Fibroblast of lung (primary cell): ENCODE data around the gene EPHB1. TPM values are rescaled to one million over a fixed set of nuclear protein-coding genes. Genes with fewer than 3 reads are reported as not detected.

Experiments used
- DNase-seq, 2 donors: peaks; one replicate each; pipeline versions ENCODE4 v3.0.0 to v3.0.0-alpha.2; 2010; ENCODE audit warnings: low read depth in 2 of 2
- H2AFZ ChIP-seq: 2 replicates; pipeline ENCODE4 v1.5.1; 2012; ENCODE audit warnings: low read length, control low read depth, inconsistent platforms
- H3K27ac ChIP-seq: 2 replicates; pipeline ENCODE4 v1.5.1; 2011; ENCODE audit warnings: low read length, control low read depth; ENCODE audit not compliant: insufficient read depth
- H3K27me3 ChIP-seq: 2 replicates; pipeline ENCODE4 v1.5.1; 2011; ENCODE audit warnings: mild to moderate bottlenecking, low read length; ENCODE audit not compliant: control insufficient read depth, insufficient read depth
- H3K36me3 ChIP-seq: 2 replicates; pipeline ENCODE4 v1.5.1; 2011; ENCODE audit warnings: low read length; ENCODE audit not compliant: control insufficient read depth, insufficient read depth
- H3K4me1 ChIP-seq: 2 replicates; pipeline ENCODE4 v1.5.1; 2011; ENCODE audit warnings: low read length; ENCODE audit not compliant: control insufficient read depth, insufficient read depth; ENCODE audit errors: extremely low read depth
- H3K4me2 ChIP-seq: 2 replicates; pipeline ENCODE4 v1.5.1; 2011; ENCODE audit warnings: low read length, control low read depth; ENCODE audit not compliant: insufficient read depth; ENCODE audit errors: extremely low read depth
- H3K4me3 ChIP-seq, 4 experiments: fragments of 200-600 bp in 1 of 4; sonication (generic) in 1 of 4; replicated peaks in 1 of 4; 2 replicates each; pipeline ENCODE4 v1.5.1; 2011 to 2016; ENCODE audit warnings: low read length in 4 of 4, low read depth in 3 of 4, mild to moderate bottlenecking in 3 of 4, control low read depth in 2 of 4, inconsistent platforms in 1 of 4, mixed read lengths in 1 of 4; ENCODE audit not compliant: insufficient read depth in 1 of 4; ENCODE audit errors: control extremely low read depth in 1 of 4
- H3K79me2 ChIP-seq: 2 replicates; pipeline ENCODE4 v1.5.1; 2012; ENCODE audit warnings: mild to moderate bottlenecking, low read length, inconsistent platforms; ENCODE audit not compliant: control insufficient read depth, insufficient read depth
- H3K9ac ChIP-seq: 2 replicates; pipeline ENCODE4 v1.5.1; 2011; ENCODE audit warnings: mild to moderate bottlenecking, low read length, control low read depth; ENCODE audit not compliant: insufficient read depth
- H3K9me3 ChIP-seq: 2 replicates; pipeline ENCODE4 v1.5.1; 2012; ENCODE audit warnings: low read depth, low read length; ENCODE audit not compliant: control insufficient read depth, insufficient read depth
- H4K20me1 ChIP-seq: 2 replicates; pipeline ENCODE4 v1.5.1; 2011; ENCODE audit warnings: low read length; ENCODE audit not compliant: control insufficient read depth, insufficient read depth; ENCODE audit errors: extremely low read depth
- CTCF ChIP-seq, 2 donors: IDR thresholded peaks in 1 of 2; conservative IDR thresholded peaks in 1 of 2; 1 replicate in 1 of 2; 2 replicates in 1 of 2; pipeline ENCODE4 v1.5.1; 2011 to 2012; ENCODE audit warnings: low read length in 2 of 2, control low read depth in 1 of 2, inconsistent platforms in 1 of 2, low read depth in 1 of 2, mild to moderate bottlenecking in 1 of 2
- EZH2 ChIP-seq: IDR thresholded peaks from 2 replicates; pipeline ENCODE4 v1.5.1; 2012; ENCODE audit warnings: low read length, control low read depth, mild to moderate bottlenecking; ENCODE audit errors: missing control alignments
- polyA plus RNA-seq, 2 donors: library from polyadenylated mRNA; depleted of rRNA in 1 of 2; stranded (reverse) in 1 of 2; unstranded in 1 of 2; fragments of >200 nt; gene quantifications; 2 replicates each; pipeline ENCODE4 v1.2.1, GENCODE V29; 2011 to 2012; ENCODE audit warnings: missing spikeins in 1 of 2
- total RNA-seq: library from RNA; depleted of rRNA; stranded (reverse); fragments of >200 nt; gene quantifications from 2 replicates; pipeline ENCODE4 v1.2.1, GENCODE V29; 2014

The EPHB1 gene
- total and polyA plus RNA-seq, 2 donors (not counting 1 experiment from before 2014, with no cell fraction given): 0.14 to 0.50 TPM

DNA sequence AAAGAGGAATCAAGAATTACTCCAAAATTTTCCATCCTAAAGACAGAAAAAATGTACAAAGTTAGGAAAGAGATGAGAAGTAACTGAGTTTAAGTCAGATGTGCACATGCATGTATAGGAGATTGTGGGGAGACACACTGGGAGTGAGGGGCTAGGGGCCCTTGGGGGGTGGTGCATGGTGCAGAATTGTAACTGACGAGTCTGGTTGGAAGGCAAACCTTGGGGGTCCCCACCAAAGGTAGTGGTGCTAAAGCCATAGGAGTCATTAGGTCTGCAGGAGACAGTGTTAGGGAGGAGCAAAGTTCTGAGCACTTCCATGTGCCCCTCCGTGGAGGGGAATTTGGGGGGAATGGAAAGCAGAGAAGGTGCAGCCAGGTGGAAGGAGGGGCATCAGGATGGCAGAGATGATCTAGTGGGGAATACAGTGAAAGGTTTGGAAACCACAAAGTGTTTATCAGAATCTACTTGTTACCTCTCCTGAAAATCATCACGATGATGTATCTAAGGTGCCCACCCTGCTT is 37.5 kb upstream of the EPHB1 start:
- Histone ChIP-seq H3K36me3 (no peaks in the 10 kb centered on the region), H4K20me1 (no peaks in the 10 kb centered on the region), H3K4me2 (no peak overlapping the region), H3K9me3 (no peaks in the 10 kb centered on the region), H3K27ac (no peak overlapping the region), H3K9ac (no peak overlapping the region), H3K4me3 (no peak overlapping the region), H3K4me1 (no peaks in the 10 kb centered on the region), H3K27me3 (no peaks in the 10 kb centered on the region), H2AFZ (no peak overlapping the region), H3K79me2 (no peaks in the 10 kb centered on the region)
- TF ChIP-seq EZH2 (no peak), CTCF (conservative IDR thresholded peaks at IDR 0.05 in 1 of 2, IDR thresholded peaks at IDR 0.05 in 1 of 2; ENCODE audit: low read depth in 1 of 2, low read length in 2 of 2) (no peak)
- no peak for DNase-seq

- Histone ChIP-seq H3K9ac (no peak overlapping the region), H3K27me3 (no peaks in the 10 kb centered on the region), H4K20me1 (no peaks in the 10 kb centered on the region), H3K9me3 (no peaks in the 10 kb centered on the region), H3K4me3 (no peak overlapping the region), H3K36me3 (no peaks in the 10 kb centered on the region), H2AFZ (no peak overlapping the region), H3K4me1 (no peaks in the 10 kb centered on the region), H3K79me2 (no peaks in the 10 kb centered on the region), H3K4me2 (no peak overlapping the region), H3K27ac (no peak overlapping the region)
- no peak for DNase-seq
- no peak for TF ChIP-seq CTCF (conservative IDR thresholded peaks at IDR 0.05 in 1 of 2, IDR thresholded peaks at IDR 0.05 in 1 of 2; ENCODE audit: low read depth in 1 of 2, low read length in 2 of 2)
- TF ChIP-seq EZH2: no peak
Observed at GRCh38 chr3:134761213-134761612, 33.8 kb upstream of the EPHB1 start.

GRCh38 chr3:134762016-134762415 is 33.0 kb upstream of the EPHB1 start:
- Histone ChIP-seq H3K9ac (no peak overlapping the region), H3K4me1 (no peaks in the 10 kb centered on the region), H2AFZ (no peak overlapping the region), H3K4me3 (no peak overlapping the region), H3K79me2 (no peaks in the 10 kb centered on the region), H3K27me3 (no peaks in the 10 kb centered on the region), H3K36me3 (no peaks in the 10 kb centered on the region), H3K27ac (no peak overlapping the region), H3K9me3 (no peaks in the 10 kb centered on the region), H3K4me2 (no peak overlapping the region), H4K20me1 (no peaks in the 10 kb centered on the region)
- no peak for DNase-seq
- no peak for TF ChIP-seq CTCF (conservative IDR thresholded peaks at IDR 0.05 in 1 of 2, IDR thresholded peaks at IDR 0.05 in 1 of 2; ENCODE audit: low read depth in 1 of 2, low read length in 2 of 2)
- no peak for TF ChIP-seq EZH2
